HEK293 (cell line): Measurements from ENCODE around the gene ZNF41.
"Not testable (repeated sequence)": the region's sequence is repeated elsewhere in the genome, so short reads cannot be mapped to it uniquely, and the experiment has no call there.

Experiments used
- CTCF ChIA-PET: fragments of 350-600 bp; formaldehyde crosslinking; extraction: SDS; loops from one replicate; lab custom pipeline; 2021; ENCODE audit warnings: antibody characterized with exemption; lab: Yijun Ruan, JAX
- POLR2A ChIA-PET: fragments of 300-600 bp; formaldehyde crosslinking; extraction: SDS; loops from one replicate; lab custom pipeline; 2020; ENCODE audit warnings: antibody characterized with exemption, inconsistent platforms; lab: Yijun Ruan, JAX
- H3K27ac ChIP-seq: fragments of 200-500 bp; sonication (Bioruptor generic); 2 replicates; pipeline ENCODE4 v1.5.1; 2014; ENCODE audit warnings: low read depth, low read length, control low read depth, inconsistent platforms; ENCODE audit errors: extremely low read depth
- H3K36me3 ChIP-seq, 2 experiments: fragments of 200-500 bp in 1 of 2; sonication (Bioruptor generic) in 1 of 2; 1 replicate in 1 of 2; 2 replicates in 1 of 2; pipeline ENCODE4 v1.5.1; 2014 to 2017; ENCODE audit warnings: inconsistent platforms in 2 of 2, low read length in 2 of 2; ENCODE audit not compliant: control insufficient read depth in 2 of 2, insufficient read depth in 1 of 2
- H3K4me1 ChIP-seq: fragments of 200-500 bp; sonication (Bioruptor generic); 2 replicates; pipeline ENCODE4 v1.5.1; 2014; ENCODE audit warnings: mild to moderate bottlenecking, low read length, inconsistent platforms; ENCODE audit not compliant: control insufficient read depth, insufficient read depth
- H3K4me3 ChIP-seq: 2 replicates; pipeline ENCODE4 v1.5.1; 2011; ENCODE audit warnings: low read depth, mild to moderate bottlenecking, control low read depth, low read length, moderate library complexity
- H3K9me3 ChIP-seq: fragments of 200-500 bp; sonication (Bioruptor generic); 2 replicates; pipeline ENCODE4 v1.5.1; 2014; ENCODE audit warnings: low read depth, low read length, inconsistent platforms; ENCODE audit not compliant: control insufficient read depth, insufficient read depth
- GFI1B ChIP-seq: fragments of 450-650 bp; formaldehyde crosslinking; IDR thresholded peaks from 2 replicates; pipeline ENCODE4 v1.5.1; 2016; ENCODE audit warnings: missing biosample characterization, missing genetic modification characterization
- IKZF3 ChIP-seq: fragments of 450-650 bp; IDR thresholded peaks from 2 replicates; pipeline ENCODE4 v1.5.0; 2018; ENCODE audit warnings: missing biosample characterization, mild to moderate bottlenecking, missing genetic modification characterization, moderate library complexity
- KLF10 ChIP-seq: fragments of 450-650 bp; IDR thresholded peaks from 2 replicates; pipeline ENCODE4 v1.5.1; 2018; ENCODE audit warnings: missing biosample characterization, mild to moderate bottlenecking, missing genetic modification characterization
- KLF16 ChIP-seq: fragments of 450-650 bp; formaldehyde crosslinking; IDR thresholded peaks from 2 replicates; pipeline ENCODE4 v1.5.1; 2017; ENCODE audit warnings: missing biosample characterization, missing genetic modification characterization
- RBAK ChIP-seq: fragments of 450-650 bp; formaldehyde crosslinking; IDR thresholded peaks from 2 replicates; pipeline ENCODE4 v1.5.1; 2016; ENCODE audit warnings: missing biosample characterization, missing genetic modification characterization
- ZBTB17 ChIP-seq: fragments of 450-650 bp; formaldehyde crosslinking; IDR thresholded peaks from 2 replicates; pipeline ENCODE4 v1.5.1; 2016; ENCODE audit warnings: missing biosample characterization, missing genetic modification characterization
- ZBTB6 ChIP-seq: fragments of 450-650 bp; formaldehyde crosslinking; IDR thresholded peaks from 2 replicates; pipeline ENCODE4 v1.5.1; 2017; ENCODE audit warnings: missing biosample characterization, missing genetic modification characterization
- ZNF114 ChIP-seq: fragments of 450-650 bp; formaldehyde crosslinking; IDR thresholded peaks from 2 replicates; pipeline ENCODE4 v1.5.0; 2017; ENCODE audit warnings: missing biosample characterization, missing genetic modification characterization
- ZNF121 ChIP-seq: fragments of 450-650 bp; formaldehyde crosslinking; IDR thresholded peaks from 2 replicates; pipeline ENCODE4 v1.5.1; 2016; ENCODE audit warnings: missing biosample characterization, missing genetic modification characterization
- ZNF221 ChIP-seq: fragments of 450-650 bp; formaldehyde crosslinking; IDR thresholded peaks from 2 replicates; pipeline ENCODE4 v1.5.1; 2017; ENCODE audit warnings: missing biosample characterization, missing genetic modification characterization, borderline replicate concordance
- ZNF292 ChIP-seq: fragments of 450-650 bp; formaldehyde crosslinking; IDR thresholded peaks from 2 replicates; pipeline ENCODE4 v1.5.1; 2016; ENCODE audit warnings: low read depth, missing biosample characterization, missing genetic modification characterization, borderline replicate concordance
- ZNF335 ChIP-seq: fragments of 450-650 bp; formaldehyde crosslinking; conservative IDR thresholded peaks from 2 replicates; pipeline ENCODE4 v1.5.1; 2016; ENCODE audit warnings: missing biosample characterization, missing genetic modification characterization
- ZNF426 ChIP-seq: fragments of 450-650 bp; formaldehyde crosslinking; IDR thresholded peaks from 2 replicates; pipeline ENCODE4 v1.5.1; 2017; ENCODE audit warnings: missing biosample characterization, missing genetic modification characterization, mild to moderate bottlenecking, inconsistent platforms, moderate library complexity
- ZNF513 ChIP-seq: fragments of 450-650 bp; IDR thresholded peaks from 2 replicates; pipeline ENCODE4 v1.5.1; 2018; ENCODE audit warnings: missing biosample characterization, missing genetic modification characterization
- ZNF555 ChIP-seq: fragments of 450-650 bp; formaldehyde crosslinking; conservative IDR thresholded peaks from 2 replicates; pipeline ENCODE4 v1.5.1; 2017; ENCODE audit warnings: missing biosample characterization, mild to moderate bottlenecking, missing genetic modification characterization, inconsistent platforms
- ZNF561 ChIP-seq: fragments of 450-650 bp; IDR thresholded peaks from 2 replicates; pipeline ENCODE4 v1.5.1; 2018; ENCODE audit warnings: missing biosample characterization, missing genetic modification characterization, borderline replicate concordance
- ZNF585B ChIP-seq: fragments of 450-650 bp; formaldehyde crosslinking; IDR thresholded peaks from 2 replicates; pipeline ENCODE4 v1.5.1; 2016; ENCODE audit warnings: missing biosample characterization, missing genetic modification characterization
- ZNF670 ChIP-seq: fragments of 450-650 bp; formaldehyde crosslinking; IDR thresholded peaks from 2 replicates; pipeline ENCODE4 v1.5.1; 2016; ENCODE audit warnings: missing biosample characterization, missing genetic modification characterization, low read depth
- ZSCAN5A ChIP-seq: fragments of 450-650 bp; formaldehyde crosslinking; IDR thresholded peaks from 2 replicates; pipeline ENCODE4 v1.5.1; 2016; ENCODE audit warnings: missing biosample characterization, missing genetic modification characterization
- TF ChIP-seq, protein P1 (sequence below): fragments of 450-650 bp; formaldehyde crosslinking; IDR thresholded peaks from 2 replicates; pipeline ENCODE4; 2016; ENCODE audit warnings: missing biosample characterization, missing genetic modification characterization
- TF ChIP-seq, protein P2 (sequence below): fragments of 450-650 bp; formaldehyde crosslinking; IDR thresholded peaks from 2 replicates; pipeline ENCODE4 v1.5.1; 2016; ENCODE audit warnings: missing biosample characterization, missing genetic modification characterization

The ZNF41 gene

DNA sequence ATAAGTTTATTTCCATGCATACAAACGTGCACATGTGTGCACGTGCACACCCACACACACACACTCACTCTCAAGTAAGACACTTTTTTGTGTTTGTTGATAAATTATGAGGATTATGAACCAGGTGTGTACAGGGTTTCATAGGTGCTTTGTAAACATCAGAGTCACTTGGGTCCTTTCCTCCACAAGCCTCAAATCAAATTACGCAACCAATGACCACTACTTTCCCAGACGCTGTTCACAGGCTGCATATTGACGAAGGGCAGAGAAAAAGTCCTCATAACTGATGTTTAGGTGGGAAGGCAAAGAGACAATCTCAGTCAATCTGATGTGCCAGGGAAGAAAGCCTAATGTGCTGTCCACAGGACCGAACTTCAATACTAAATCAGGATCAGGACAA is 29.4 kb upstream of the ZNF41 start:
- H3K4me1 ChIP-seq, H3K4me3 ChIP-seq, CTCF ChIA-PET, H3K9me3 ChIP-seq, H3K36me3 ChIP-seq, POLR2A ChIA-PET, H3K27ac ChIP-seq: not testable (repeated sequence)
- TF ChIP-seq ZNF335 (tag by site-specific recombination) = peak; percentile 20; the same call in 1 of the 2 replicates

- no peak overlapping the region for H3K27ac ChIP-seq
- POLR2A ChIA-PET = no interaction called here
Measured at GRCh38 chrX:47507153-47507867, 24.3 kb upstream of the ZNF41 start.

More at GRCh38 chrX:47507153-47507867, 24.3 kb upstream of the ZNF41 start:
- Histone ChIP-seq H3K9me3 (no peaks in the 10 kb centered on the region), H3K4me1 (no peaks in the 10 kb centered on the region), H3K36me3 (no peaks in the 10 kb centered on the region), H3K4me3 (no peak overlapping the region)
- TF ChIP-seq GFI1B (tag by site-specific recombination) (no peak), ZNF114 (tag by site-specific recombination) (no peak), ZNF561 (tag by site-specific recombination) (no peak), ZBTB6 (tag by site-specific recombination) (no peak), ZNF555 (tag by site-specific recombination) (no peak), KLF10 (tag by site-specific recombination) (no peak), ZBTB17 (tag by site-specific recombination) (no peak), KLF16 (tag by site-specific recombination) (no peak), ZNF121 (tag by site-specific recombination) (no peak), ZNF221 (tag by site-specific recombination) (no peak), ZNF585B (tag by site-specific recombination) (no peak), ZNF513 (tag by site-specific recombination) (no peak), IKZF3 (tag by site-specific recombination) (no peak), RBAK (no peak), ZNF670 (tag by site-specific recombination) (no peak), ZNF292 (tag by site-specific recombination) (no peak), ZSCAN5A (tag by site-specific recombination) (no peak), ZNF426 (no peak)
- TF ChIP-seq, protein P1, sequence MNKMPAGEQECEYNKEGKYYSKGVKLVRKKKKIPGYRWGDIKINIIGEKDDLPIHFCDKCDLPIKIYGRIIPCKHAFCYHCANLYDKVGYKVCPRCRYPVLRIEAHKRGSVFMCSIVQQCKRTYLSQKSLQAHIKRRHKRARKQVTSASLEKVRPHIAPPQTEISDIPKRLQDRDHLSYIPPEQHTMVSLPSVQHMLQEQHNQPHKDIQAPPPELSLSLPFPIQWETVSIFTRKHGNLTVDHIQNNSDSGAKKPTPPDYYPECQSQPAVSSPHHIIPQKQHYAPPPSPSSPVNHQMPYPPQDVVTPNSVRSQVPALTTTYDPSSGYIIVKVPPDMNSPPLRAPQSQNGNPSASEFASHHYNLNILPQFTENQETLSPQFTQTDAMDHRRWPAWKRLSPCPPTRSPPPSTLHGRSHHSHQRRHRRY (tag by site-specific recombination) = no peak
- TF ChIP-seq, protein P2, sequence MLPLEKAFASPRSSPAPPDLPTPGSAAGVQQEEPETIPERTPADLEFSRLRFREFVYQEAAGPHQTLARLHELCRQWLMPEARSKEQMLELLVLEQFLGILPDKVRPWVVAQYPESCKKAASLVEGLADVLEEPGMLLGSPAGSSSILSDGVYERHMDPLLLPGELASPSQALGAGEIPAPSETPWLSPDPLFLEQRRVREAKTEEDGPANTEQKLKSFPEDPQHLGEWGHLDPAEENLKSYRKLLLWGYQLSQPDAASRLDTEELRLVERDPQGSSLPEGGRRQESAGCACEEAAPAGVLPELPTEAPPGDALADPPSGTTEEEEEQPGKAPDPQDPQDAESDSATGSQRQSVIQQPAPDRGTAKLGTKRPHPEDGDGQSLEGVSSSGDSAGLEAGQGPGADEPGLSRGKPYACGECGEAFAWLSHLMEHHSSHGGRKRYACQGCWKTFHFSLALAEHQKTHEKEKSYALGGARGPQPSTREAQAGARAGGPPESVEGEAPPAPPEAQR (tag by site-specific recombination) = no peak
- CTCF ChIA-PET = no interaction called here
